G401 (cell line): ENCODE results near the gene GALR3. TPM values are rescaled to one million over a fixed set of nuclear protein-coding genes. Genes with fewer than 3 reads are reported as not detected.
A peak's percentile ranks its signal among the peaks of the same experiment; 100 is the strongest.

Source experiments
- DNase-seq: peaks from one replicate; pipeline ENCODE4 v3.0.0-alpha.2; 2015; ENCODE audit warnings: low spot score
- in situ Hi-C: cut with HindIII; loops from 2 replicates; pipeline ENCODE4 v1.10.0; 2016; ENCODE audit warnings: low sequenced_read_pairs, mixed read lengths
- total RNA-seq: library from RNA; depleted of rRNA; stranded (reverse); fragments of >200 nt; shearing (Covaris generic); gene quantifications from 2 replicates; pipeline ENCODE4 v1.2.3, GENCODE V29; 2014

The GALR3 gene
- total RNA-seq, 1 experiment from 2014 or later: not detected

DNA sequence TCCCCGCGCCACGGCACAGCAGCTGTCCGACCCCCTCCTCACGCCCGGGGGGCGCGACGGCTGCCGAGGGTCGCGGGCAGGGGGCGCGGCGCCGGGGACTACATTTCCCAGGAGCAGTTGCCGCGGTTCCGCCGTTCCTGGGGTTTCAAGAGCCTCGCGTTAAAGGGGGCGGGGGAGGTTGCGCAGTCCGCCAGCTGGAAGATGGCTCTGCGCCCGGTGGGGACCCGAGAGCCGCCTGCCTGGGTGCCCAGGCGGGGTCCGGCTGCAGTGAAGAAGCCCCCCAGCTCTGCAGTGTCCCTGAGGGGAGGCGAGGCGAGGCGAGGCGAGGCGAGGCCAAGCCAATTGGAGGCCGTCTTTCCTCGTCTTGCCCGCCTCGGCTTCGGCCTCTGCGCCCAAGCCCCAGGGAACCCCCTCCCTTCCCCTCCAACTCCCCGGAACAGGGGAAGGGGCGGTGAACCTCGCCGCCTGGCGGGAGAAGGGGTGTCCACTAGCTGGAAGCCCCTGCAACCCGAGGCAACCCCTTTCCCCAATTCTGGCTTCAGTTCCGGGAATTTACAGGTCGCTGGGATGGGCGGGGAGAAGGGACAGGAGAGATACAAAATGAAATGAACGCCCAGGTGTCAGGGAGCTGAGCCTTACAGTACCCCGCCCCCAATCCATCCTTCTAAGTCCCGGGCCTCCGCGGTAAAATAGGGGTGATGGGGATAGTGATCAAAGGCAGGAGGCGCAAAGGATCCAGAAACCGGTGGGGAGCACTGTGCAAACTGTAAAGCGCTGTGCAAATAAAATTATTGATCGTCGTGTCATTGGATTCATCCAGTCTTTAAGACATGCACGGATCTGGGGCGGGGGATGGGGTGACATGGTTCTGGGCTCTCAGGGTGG lies 20.6 kb upstream of the GALR3 start:
- peak; percentile 78 for DNase-seq
- in situ Hi-C loops: no loop called here

DNA sequence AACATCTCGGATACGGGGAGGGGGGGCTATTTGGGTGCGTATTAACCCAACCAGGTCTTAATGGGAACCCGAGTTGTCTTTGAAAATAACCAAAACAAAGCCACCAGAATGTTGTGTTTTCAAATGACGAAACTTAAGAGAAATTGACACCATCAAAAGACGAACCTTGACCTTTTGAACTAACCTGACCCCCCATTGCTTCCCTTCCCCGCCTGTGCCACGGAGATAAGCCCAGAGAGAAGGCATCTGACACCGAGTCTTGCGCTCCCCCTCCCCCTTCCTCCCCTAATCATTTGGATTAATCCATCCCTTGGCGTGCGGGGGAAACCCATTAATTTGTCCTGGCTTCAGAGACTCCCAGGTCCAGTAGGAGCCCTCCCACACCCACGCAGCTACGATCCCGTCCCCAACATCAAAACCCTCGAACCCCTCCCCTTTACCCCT lies 20.0 kb upstream of the GALR3 start:
- DNase-seq: no peak
- in situ Hi-C loops: no loop called here

DNA sequence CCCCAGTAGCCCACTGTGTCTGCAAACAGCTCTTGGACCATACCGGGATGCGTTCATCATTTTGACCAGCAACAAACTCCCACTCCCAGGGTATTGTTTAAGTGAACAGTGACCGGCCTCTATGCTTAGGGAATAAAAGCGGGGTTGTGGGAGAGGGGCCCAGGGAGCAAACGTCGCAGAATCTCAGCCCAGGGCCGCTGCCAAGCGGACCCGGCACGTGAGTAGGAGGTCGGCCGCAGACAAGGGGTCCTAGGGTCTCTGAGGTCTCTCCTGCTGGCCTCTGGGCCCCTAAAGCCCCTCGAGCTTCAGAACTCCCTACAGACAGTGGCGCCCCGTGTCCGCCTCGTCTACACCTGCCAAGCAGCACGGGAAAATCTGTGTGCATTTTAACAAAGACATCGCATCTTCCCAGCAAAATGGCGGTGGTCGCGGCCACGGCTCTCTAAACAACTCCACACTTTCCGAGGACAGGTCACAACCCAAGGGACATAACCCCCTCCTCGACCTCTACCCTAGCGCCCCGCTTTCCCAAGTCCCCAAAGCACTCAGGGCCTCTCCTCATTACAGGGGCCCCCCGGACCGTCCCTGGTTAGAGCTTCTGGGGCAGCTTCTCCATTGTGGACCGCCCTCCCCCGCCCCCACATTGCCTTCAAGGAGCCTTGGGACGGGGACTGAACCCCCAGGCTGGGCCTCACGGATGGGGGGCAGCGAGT lies 19.4 kb upstream of the GALR3 start:
- in situ Hi-C loops: no loop called here
- DNase-seq: no peak

DNA sequence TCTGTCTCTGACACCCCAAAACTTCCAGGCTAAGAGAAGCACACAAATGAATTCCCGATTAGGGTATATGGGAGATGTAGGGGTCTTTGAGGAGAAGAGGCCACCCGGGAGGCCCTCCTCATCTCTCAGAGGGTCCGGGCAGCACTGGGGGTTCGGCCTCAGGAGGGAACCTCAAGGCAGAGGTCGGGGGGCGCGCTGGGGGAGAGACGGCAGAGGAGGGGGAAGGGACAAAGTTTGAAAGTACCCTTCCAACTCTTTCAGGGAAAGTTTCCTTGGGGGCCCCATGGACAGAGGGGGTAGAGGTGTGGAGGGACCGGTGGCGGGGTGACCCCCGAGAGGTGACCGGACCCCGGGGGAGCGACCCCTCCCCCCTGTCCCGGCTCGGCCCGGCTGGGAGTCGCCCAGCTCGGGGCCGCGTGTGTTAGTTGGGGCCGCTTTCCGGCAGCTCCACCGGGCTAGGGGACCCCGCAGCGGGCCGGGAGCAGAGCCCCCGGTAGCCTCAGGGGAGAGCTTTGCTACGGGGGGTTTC lies 18.8 kb upstream of the GALR3 start:
- in situ Hi-C loops: no loop called here
- no peak for DNase-seq

DNA sequence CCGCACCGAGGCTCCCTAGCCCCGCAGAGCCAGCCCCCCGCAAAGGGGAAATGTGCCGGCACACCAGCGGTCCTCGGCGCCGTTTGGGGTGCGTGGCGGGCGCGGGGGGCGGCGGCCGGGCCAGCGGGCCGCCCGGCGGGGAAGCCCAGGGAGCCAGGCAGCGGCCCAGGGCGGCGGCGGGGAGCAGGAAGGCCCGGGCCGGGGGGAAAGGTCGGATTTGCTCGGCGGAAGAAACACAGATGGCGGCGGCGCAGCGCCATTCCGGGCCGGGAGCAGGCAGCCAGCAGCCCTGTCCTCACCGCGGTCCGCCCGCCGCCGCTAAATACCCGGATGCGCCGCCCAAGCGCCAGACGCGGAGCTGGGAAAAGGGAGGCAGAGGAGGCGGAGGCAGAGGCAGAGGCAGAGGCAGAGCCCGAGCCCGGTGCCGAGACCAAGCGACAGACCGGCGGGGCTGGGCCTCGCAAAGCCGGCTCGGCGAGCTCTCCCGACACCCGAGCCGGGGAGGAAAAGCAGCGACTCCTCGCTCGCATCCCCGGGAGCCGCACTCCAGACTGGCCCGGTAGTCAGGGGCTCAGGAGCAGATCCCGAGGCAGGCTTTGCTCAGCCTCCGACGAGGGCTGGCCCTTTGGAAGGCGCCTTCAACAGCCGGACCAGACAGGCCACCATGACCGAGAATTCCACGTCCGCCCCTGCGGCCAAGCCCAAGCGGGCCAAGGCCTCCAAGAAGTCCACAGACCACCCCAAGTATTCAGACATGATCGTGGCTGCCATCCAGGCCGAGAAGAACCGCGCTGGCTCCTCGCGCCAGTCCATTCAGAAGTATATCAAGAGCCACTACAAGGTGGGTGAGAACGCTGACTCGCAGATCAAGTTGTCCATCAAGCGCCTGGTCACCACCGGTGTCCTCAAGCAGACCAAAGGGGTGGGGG lies 18.0 kb upstream of the GALR3 start:
- peak; percentile 85 for DNase-seq
- in situ Hi-C loops: no loop called here

DNA sequence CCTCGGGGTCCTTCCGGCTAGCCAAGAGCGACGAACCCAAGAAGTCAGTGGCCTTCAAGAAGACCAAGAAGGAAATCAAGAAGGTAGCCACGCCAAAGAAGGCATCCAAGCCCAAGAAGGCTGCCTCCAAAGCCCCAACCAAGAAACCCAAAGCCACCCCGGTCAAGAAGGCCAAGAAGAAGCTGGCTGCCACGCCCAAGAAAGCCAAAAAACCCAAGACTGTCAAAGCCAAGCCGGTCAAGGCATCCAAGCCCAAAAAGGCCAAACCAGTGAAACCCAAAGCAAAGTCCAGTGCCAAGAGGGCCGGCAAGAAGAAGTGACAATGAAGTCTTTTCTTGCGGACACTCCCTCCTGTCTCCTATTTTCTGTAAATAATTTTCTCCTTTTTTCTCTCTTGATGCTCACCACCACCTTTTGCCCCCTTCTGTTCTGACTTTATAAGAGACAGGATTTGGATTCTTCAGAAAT lies 17.3 kb upstream of the GALR3 start:
- in situ Hi-C loops: no loop called here
- peak; percentile 28 for DNase-seq

DNA sequence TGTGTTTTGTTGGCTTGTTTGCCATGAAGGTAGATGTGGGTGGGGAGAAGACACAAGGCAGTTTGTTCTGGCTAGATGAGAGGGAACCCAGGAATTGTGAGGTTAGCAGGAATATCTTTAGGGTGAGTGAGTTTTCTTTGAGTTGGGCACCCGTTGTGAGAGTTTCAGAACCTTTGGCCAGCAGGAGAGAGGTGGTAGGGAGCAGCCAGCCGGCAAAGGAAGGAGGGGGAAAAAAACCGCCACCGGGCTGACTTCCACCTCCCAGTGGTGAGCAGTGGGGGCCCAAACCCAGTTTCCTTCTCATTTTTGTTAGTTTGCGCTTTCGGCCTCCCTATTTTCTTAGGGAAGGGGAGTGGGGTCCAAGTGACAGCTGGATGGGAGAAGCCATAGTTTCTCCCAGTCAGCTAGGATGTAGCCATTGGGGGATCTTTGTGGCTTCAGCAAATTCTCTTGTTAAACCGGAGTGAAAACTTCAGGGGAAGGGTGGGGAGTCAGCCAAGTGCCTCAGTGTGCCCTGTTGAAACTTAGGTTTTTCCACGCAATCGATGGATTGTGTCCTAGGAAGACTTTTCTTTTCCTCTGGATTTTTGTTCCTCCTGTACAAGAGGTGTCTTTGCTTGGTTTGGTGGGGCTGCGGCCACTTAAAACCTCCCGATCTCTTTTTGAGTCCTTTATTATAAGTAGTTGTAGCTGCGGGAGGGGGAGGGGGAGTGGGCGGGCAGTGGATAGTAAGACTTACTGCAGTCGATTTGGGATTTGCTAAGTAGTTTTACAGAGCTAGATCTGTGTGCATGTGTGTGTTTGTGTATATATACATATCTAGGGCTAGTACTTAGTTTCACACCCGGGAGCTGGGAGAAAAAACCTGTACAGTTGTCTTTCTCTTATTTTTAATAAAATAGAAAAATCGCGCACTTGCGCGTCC lies 16.5 kb upstream of the GALR3 start:
- peak; percentile 41 for DNase-seq
- in situ Hi-C loops: no loop called here

DNA sequence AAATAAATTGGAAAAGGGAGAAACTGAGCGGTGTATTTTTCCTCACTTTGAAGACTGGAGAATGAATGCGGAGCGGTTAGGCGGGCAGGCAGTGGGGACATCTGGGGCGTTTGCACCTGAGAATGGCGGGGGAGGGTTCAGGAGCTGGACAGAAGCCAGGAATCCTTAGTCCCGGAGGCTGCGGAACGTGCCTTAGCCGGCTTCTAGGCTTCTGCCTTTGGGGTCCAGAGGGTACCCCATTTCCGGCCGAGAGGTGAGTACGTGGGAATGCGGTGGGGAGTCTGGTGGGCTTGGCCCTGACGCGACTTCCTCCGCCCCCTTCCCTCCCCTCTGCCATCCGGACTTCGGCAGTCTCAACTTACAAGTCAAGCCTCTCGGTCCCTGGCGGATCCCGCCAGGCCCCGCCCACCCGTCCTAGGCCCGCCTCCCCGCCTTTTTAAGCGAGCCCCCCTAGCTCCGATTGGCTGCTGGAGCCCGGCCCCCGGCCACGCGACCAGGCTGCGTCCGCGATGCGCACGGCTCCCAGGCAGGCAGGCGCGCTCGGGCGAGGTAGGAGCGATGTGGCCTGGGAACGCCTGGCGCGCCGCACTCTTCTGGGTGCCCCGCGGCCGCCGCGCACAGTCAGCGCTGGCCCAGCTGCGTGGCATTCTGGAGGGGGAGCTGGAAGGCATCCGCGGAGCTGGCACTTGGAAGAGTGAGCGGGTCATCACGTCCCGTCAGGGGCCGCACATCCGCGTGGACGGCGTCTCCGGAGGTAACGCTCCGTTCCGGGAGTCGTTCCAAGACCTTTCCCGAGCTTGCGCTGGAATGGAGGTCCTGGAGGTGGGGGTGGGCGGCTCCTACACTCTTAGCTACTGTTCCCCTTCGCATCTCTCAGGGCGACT lies 15.5 kb upstream of the GALR3 start, which contains the start of gene GCAT:
Gene GCAT, plus strand, starts transcription at position 525 of the 884 bp plus-strand sequence. Its CDS starts 34 bp downstream, at position 559.
- peak; percentile 97 for DNase-seq
- in situ Hi-C loops: no loop called here

DNA sequence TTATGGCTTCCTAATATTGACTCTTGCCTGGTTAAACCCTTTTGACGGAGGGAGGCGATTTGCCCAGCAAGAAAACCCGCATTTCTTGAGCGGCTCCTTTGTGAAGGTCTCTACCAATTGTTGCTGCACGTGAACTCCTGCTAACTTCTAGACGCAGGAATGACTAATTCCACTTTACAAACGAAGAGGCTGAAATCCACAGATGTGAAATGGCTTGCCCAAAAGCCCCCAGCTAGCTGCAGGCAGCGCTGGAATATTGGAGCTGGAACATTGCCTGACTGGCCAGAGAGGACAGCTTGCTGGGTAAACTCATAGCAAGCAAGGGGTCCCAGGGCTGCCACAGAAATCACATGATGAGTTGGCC lies 14.9 kb upstream of the GALR3 start:
- in situ Hi-C loops: no loop called here
- no peak for DNase-seq

DNA sequence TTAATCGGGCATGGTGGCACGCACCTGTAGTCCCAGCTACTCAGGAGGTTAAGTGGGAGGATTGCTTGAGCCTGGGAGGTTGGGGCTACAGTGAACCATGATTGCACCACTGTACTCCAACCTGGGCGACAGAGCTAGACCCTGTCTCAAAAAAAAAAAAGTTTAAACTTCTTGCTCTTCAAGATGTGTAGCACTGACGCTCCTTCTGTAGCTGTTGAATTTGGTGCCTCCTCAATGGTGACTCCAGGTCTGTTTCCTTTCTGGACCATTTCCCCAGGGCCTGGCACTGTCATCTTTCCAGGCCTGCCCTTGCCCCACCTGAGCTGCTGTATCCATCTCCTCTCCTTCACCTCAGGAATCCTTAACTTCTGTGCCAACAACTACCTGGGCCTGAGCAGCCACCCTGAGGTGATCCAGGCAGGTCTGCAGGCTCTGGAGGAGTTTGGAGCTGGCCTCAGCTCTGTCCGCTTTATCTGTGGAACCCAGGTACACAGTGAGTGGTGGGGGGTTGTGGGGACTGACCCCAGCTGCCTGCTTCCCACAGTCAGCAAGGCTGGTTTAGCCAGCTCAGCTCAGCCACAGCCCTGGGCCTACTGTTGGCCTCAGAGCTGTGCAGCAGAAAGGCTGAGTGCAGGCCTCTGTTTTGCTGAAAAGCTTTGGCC lies 13.4 kb upstream of the GALR3 start:
- no peak for DNase-seq
- in situ Hi-C loops: no loop called here

DNA sequence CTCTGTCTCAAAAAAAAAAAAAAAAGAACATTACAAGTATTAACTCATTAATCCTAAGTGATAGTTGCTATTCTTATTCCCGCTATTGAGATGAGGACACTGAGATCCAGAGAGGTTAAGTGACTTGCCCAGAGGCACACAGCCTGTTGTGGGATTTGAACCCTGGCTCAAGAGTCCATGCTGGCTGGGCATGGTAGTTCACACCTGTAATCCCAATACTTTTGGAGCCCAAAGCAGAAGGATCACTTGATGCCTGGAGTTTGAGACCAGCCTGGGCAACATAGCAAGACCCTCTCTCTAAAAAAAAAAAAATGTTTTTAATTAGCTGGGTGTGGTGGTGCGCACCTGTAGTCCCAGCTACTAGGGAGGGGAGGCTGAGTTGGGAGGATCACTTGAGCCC lies 11.3 kb upstream of the GALR3 start:
- in situ Hi-C loops: no loop called here
- DNase-seq: no peak

DNA sequence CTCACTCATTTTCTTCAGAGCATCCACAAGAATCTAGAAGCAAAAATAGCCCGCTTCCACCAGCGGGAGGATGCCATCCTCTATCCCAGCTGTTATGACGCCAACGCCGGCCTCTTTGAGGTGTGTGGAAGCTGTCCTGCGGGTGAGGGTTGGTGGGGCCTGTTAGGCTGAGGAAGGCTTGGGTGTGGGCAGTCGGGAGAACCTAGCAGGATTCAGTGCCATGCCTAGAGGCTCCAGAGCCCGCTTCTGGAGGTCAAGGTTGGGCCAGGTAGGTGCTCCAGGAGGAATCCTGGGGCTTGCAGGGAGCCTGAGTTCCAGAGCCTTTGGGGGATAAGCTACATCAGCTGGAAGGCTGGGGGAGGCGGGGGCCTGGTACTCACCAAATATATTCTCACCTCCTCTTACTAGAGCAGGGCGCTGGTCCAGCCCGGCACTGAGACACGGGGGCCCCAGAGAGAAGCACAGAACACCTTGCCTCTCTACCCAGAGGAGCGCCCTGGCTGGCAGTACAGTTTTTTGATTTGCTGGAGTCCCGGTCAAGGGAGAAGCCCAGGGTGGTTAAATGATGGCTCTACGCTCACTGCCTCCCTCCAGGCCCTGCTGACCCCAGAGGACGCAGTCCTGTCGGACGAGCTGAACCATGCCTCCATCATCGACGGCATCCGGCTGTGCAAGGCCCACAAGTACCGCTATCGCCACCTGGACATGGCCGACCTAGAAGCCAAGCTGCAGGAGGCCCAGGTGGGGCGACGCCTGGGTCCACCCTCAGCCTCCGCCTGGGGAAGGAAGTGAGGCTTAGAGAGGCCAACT lies 10.1 kb upstream of the GALR3 start:
- in situ Hi-C loops: no loop called here
- DNase-seq: no peak

DNA sequence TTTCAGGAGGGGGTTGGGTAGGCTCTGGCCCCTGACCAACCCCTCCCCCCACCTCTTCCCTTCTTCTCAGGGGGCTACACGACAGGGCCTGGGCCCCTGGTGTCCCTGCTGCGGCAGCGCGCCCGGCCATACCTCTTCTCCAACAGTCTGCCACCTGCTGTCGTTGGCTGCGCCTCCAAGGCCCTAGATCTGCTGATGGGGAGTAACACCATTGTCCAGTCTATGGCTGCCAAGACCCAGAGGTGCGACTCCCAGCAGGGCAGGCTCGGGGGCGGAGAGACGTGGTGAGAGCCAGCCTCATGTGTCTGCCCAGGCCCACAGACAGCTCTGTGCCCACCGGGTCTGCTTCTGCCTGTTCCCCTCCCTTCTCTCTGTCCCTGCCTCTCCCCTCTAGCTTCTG lies 7.6 kb upstream of the GALR3 start:
- in situ Hi-C loops: loop anchor here (5.0 kb wide), 1 partner anchor 43 kb away; no protein-coding TSS in a partner anchor

DNA sequence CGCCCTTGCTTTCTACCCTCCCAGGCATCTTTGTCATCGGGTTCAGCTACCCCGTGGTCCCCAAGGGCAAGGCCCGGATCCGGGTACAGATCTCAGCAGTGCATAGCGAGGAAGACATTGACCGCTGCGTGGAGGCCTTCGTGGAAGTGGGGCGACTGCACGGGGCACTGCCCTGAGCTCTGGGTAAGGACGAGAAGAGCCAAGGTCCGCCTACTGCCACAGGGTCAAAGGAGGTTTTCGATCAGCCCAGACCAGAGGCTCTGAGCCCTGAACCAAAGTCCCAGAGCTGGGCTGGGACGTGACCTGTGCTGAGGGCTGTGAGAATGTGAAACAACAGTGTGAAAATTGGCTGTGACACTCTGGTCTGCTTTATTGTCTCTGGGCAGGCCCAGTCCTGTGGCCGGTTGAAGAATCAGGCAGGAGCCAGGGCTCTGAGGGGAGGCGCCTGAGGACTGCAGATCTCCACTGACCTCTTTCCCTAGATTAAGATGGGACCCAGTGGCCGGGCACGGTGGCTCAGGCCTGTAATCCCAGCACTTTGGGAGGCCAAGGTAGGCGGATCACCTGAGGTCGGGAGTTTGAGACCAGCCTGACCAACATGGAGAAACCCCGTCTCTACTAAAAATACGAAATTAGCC lies 6.5 kb upstream of the GALR3 start:
- in situ Hi-C loops: loop anchor here (5.0 kb wide), 1 partner anchor 44 kb away; no protein-coding TSS in a partner anchor

More for the DNA sequence above, 7.6 kb upstream of the GALR3 start:
- no peak for DNase-seq

DNA sequence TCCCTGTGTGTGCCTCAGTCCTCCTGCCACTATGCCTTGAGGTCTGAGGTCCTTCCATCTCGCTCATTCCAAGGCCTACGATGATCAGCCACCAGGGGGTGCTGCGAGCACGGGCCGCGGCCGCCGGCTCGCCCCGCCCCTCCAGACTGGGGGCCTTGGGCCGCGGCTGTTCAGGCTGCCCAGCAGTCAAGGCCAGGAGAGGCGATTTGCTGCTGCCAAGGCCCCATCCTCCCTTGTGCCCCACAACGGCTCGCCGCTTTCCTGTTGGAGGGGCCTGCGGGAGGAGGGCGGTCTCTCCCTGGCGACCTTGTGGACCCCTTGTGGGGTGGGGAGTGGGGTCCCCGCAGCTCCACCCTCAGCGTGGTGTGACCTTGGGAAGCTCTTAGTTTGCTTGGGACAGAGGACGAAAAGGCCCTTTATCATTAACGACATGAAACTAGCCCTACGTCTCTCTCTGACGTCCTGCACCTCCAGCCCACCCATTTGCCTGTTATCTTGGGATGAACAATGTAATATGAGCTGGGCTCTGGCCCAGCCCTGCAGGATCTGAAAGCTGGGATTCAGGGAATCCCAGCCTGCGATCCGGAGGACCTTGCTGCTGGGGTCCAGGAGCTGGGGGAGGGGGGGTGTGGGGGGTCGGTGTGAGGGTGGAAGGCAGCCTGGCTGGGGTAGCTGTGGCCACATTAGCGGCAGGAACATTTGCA lies 5.3 kb upstream of the GALR3 start:
- peak; percentile 86 for DNase-seq
- in situ Hi-C loops: loop anchor here (5.0 kb wide), 1 partner anchor 46 kb away; no protein-coding TSS in a partner anchor

More for the DNA sequence above, 6.5 kb upstream of the GALR3 start:
- no peak for DNase-seq
